Hematopoietic multipotent progenitor cell treated with erythropoietin and hydrocortisone succinate and interleukin-3 and kit ligand, for 6 days (in vitro differentiated cells): ENCODE results near the gene NEDD9.

Experiments used
- DNase-seq: peaks from one replicate; pipeline ENCODE4 v3.0.0-alpha.2; 2015

Gene NEDD9

DNA sequence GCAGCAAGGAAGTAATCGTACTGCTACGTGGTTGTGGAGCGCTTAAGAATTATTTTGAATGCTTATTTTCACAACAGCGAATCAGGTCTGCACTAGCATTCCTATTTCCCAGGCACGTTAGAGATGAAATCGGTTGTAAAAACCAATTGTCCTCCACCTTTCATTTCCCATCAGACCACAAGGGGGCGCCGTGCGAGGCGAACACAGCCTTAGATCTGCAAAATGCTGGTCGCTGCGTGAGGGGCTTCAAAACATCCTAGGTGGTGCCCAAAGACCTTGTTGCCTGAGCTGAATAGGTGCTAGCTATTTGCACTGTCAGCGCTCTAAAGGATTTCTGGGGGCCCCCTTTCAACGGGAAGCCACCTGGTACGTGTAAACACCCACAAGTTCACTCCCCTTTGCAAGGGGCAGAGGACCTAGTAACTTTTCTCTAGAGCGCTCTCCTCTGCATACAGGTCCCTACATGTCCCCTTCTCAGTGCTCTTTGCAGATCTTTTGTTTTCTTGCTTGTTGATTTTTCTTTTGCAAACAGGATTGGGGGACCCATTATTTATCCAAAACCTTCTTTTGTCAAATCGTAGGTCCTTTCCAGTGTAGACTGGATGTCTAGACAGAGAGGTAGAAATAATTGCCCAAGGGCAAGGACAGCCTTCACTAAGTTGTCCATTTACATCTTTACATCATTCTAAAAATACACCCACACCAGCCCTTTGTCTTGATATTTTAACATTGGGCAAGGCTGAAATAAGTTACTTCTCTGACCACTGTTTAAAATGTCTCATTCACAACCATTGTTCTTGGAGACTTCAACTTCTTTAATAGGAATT is 59.8 kb downstream of the NEDD9 start:
- peak; percentile 71 for DNase-seq

DNA sequence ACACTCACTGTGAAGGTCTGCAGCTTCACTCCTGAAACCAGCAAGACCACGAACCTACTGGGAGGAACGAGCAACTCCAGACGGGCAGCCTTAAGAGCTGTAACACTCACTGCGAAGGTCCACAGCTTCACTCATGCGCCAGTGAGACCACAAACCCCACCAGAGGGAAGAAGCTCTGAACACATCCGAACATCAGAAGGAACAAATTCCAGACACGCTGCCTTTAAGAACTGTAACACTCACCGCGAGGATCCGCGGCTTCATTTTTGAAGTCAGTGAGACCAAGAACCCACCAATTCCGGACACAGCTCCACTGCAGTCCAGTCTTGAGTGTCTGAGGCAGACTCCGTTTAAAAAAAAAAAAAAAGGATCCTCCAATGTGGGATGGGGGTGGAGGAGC is 60.5 kb downstream of the NEDD9 start:
- DNase-seq, result no peak

DNA sequence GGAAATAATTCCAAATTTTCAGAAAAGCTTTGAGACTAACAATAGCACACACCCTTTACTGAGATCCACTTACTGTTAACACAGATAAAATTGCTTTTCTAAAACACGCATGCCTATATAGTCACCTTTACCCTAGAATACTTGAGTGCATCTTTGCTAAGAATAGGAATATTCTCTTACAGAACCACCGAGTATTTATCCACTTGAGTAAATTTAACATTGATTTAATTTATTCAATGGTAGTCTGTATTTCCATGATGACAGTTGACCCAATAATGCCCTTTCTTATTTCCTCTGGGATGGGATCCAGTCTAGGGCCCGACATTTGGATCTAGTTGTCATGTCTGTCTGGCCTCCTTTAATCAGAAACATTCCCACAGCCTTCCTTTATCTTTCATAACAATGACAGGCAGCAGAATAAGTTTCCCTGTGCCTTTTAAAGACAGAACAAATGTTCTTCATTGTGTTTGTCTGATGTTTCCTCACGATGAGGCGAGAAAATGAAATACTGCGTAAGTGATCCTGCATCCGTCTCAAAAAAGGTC is 64.3 kb downstream of the NEDD9 start:
- no peak for DNase-seq

DNA sequence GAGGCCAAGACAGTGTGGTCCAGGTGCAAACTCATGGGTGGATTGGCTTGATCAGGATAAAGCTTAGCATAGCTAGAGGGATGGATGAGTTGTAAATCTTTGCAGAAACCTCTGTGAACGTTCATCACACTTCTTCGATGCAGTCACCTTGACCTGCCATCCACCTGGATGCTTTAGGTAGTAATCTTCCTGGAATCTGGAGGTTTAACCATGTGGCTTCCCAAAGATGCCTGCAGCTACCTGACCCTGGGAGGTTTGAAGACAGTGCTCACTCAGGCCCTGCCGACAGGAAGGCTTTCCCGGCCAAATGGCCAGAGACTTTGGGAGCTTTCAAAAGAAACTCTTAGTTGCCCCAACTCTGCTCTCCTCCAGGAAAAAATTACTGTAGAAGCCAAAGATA is 65.5 kb downstream of the NEDD9 start:
- no peak for DNase-seq

DNA sequence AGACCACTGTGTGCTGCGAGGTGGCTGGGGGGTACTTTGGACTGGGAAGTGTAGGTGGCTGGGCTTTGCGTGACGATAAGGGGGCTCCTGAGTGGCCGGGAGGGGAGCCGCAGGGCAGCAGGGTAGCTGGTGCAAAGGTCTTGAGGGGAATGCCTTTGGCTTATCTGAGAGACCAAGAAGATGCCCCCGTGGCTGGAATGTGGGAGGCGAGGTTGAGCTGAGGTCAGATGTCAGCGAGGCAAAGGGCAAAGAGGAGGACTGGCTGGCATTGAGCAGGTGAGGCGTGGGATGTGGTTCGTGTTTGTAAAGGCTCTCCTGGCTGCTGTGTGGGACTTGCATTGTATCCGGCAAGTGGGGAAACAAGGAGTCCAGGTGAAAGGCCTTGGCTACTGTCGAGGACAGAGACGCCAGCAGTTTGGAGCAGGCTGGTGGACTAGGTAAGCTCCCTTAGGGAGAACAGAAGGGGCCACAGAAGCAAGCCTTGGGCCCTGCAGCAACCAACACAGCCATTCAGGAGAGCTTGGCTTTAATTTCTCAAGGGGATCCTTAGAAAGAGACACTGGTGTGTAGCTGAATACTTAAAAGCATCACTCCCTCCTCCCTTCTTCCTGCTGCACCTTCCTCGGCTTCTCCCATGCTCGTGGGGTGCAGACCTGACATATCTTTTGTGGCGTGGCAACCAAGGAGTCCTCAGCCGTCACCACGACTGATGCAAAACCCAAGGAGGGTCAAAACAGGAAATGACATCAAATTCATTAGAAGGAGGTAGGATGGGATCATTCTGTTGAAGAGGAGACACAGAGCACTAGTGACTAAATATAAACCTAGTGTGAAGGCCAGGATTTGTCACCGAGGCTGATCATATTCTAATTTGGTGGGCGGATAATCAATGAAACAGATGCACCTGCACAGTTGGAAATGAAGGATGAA is 67.5 kb downstream of the NEDD9 start:
- no peak for DNase-seq

DNA sequence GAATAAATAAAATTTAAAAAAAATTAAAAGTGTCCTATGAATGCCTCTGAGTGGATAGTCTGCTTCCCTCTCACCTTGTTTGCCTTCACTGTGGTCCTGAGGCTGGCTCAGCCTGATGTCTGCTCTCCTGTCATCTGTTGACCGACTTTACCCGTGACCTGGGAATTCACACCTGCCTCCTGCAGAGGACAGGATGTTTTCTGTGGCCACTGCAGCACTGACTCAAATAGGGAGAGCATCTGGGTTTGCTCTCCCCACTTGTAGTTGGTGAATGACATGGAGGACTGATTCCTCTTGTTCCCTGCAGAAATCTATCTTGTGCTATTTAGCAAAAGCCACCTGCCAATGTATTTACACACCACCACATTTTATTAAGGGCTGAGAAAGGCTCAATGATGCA is 68.5 kb downstream of the NEDD9 start:
- no peak for DNase-seq

DNA sequence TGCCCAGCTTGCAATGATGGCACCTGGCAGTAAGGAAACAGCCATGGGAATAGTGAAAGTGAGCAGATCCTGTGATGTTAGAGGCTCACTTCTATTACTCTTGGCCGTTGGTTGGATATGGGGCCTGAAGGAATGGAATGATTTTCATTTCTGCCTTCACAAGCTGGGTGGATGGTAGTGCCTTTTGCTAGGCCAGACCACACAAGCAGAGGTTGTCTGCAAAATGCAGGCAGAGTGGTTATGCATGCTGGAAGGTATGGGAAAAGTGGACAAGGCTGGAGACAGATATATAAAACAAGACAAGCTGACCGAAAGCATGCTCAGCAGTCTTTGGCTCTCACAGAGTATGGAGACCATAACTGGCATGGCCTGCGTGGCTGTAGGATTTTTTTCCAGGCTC is 70.2 kb downstream of the NEDD9 start:
- DNase-seq, result no peak

DNA sequence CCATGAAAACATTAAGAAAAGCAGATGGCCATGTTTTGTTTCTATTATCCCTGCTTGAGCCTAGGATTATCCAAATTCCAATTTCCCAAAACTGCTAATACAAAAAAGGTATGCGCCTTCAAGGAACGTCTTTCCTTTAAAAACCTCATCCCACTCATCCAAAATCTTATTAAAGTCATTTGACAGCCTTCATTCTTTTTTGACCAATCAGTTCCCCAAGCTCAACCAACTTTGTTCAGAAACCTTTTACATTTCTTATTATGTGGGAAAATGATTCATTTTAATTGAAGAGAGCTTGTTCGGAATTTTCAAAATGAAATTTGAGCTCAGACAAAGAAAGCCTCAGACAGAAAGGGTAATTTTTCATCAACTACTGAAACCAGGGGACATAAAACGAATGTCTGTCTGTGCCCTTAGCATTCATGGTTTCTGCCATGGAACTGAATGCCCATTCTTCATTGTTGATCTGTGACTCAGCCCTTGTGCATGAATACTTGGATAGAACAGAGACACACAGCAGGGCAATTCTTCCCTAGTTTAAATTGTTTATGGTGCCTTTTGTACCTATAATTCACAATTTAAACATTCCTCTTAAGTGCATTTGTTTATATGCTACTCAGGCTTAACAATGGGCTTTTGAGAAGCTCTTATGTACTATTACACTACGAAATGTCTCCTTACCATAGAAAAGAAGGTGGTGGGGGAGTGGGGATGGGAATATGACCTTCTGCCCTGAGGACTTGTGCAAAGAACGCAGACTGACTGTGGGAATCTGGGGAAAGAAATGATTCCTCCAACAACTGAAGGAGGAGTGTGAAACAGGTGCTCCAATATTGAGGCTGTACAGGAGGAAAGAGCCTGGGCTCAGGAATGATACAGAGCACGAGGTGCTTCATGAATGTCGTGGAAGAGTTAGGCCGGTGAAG is 71.2 kb downstream of the NEDD9 start:
- no peak for DNase-seq

DNA sequence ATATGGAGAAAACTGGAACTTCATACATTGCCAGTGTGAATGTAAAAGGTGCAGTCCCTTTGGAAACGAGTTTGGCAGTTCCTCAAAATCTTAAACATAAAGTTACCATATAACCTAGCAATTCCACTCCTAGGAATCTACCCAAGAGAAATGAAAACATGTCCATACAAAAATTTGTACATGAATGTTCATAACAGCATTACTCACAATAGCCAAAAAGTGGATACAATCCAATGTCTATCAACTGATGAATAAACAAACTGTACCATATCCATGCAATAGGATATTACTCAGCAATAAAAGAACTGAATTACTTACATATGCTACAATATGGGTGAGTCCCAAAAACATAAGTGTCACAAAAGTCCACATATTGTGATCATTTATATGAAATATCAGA is 72.3 kb downstream of the NEDD9 start:
- no peak for DNase-seq

DNA sequence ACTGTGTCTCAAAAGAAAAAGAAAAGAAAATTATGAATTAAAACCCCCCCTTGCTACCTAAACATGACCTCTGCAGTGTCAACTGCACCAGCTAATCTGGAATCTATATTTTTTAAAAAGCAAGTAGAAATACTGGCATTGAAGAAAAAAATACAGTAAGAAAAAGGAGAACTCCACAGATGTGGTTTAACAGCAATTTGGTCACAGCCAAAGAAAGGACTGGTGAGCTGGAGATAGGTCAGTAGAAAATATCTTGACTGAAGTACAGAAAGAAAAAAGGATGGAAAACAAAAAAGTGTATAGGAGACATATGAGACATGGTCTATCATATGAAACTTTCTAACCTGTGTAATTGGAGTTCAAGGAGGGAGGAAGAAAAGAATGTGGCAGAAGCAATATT is 76.9 kb downstream of the NEDD9 start:
- no peak for DNase-seq

DNA sequence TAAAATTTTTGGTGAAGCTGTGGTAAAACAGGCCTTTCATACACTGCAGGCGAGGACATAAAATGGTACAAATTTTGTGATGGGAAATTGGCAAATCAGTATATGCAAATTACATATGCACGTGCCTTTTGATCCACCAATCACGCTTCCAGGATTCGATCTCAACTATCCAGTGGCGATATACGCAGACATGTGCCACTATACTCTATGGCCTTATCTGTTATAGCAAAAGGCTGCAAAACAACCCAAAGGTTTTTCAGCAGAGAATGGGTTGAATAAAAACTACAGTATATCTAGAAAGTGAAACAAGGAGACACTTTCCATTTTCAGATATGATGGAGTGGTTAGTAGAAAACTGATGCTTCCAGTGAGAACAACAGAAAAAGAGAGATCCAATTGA is 79.0 kb downstream of the NEDD9 start:
- no peak for DNase-seq

DNA sequence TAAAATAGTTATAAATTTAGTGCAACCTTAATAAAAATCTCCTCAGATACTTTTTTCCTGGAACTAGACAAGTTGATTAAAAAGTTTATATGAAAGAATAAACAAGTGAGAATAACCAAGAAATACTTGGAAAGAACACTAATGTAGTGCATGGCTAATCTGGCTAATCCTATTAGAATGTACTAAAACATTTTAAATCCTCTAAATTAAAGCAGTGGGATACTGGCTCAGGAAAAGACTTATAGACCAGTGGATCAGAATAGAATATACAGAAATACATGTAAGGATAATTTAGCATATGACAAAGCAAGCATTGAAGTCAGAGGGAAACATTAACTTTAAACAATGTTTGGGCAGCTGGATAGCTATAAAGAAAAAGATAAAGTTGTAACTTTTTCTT is 79.9 kb downstream of the NEDD9 start:
- DNase-seq, result no peak

DNA sequence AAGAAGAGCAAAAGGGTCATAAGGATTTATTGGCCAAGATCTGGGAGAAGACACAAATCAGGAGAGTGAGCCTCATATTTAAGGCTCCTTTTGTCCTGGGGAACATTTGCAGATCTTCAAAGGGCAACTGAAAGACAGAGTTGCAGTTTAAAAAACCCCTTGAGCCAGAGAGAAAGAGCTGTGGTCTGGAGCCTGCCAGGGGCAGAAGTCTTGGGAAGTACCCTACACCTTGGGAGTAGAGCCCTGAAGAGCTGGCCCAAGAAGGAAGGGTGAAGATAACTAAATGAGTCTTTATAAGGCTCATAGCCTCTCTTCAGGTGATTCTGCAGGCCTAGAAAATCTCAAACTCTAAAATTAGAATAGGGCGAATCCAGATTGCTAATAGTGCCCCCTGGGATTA is 81.0 kb downstream of the NEDD9 start:
- DNase-seq, result no peak

DNA sequence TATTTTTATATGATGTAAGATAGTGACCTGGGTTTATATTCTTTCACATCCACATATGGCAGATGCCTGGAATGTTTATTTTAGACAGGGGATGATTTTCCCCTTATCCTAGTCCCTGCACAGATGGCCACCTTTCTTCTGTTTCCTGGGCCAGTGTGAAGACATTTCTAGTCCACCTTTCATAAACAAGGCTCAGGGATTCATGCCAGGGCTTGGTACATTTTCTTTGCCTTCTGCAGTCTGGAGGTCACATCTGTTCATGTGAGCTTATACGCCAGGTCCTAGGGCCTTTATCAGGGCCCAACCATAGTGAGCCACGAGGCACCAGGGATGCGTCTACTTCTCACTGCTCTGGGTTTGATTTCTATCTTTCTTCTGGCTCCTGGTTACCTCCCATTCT is 82.9 kb downstream of the NEDD9 start:
- DNase-seq, result no peak

DNA sequence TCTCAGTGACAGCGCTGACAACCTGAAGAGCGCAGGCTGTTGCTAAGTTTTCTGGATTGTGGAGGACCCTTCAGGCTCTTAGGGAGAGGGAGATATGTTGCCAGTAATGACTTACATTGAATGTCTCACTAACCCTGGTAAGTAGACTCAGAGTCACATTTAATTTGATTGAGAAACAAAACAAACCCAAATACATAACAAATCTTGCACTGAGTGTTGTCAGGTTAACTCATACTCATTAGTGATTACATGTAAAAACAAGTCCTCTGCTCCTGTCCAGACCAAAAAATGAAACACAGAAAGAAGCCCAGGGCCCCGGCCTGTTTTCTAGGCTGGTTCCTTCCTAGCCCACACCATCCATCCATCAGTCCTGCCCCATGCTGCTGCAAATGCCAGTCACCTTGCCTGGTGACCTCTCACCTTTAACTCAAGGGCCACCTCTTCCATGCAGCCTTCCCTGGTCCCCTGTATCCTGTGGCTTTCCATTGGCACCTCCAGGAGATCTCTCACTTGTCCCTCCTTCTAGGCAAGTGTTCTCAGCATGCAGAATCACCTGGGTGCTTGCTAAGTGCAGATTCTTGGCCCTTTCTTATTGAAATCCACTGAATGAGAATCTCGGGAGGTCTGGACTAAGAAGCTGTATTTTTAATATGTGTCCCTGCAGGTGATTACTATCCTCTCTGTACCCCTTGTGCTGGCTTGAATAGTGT is 86.2 kb downstream of the NEDD9 start:
- no peak for DNase-seq

DNA sequence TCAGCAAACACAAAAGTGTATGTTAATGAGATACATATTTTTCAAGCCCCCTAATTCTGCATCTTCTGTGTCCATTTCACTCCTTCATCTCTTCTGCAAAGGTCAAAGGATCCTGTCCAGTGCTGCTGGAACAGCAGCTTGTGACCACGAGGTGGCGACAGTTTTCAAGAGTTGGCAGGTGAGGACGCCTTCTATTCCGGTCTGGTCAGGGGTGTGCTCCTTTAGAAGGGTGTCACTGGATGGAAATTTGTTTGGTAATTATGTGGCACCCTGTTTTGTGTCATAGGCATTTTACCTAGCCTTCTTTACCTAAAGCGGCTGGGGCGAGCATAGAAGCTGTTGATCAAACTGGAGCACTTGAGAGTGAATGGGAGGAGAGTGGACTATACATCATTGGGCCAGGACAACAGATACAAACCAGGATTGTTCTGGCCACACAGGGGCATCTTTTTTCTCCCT is 88.0 kb downstream of the NEDD9 start:
- peak; percentile 85 for DNase-seq

DNA sequence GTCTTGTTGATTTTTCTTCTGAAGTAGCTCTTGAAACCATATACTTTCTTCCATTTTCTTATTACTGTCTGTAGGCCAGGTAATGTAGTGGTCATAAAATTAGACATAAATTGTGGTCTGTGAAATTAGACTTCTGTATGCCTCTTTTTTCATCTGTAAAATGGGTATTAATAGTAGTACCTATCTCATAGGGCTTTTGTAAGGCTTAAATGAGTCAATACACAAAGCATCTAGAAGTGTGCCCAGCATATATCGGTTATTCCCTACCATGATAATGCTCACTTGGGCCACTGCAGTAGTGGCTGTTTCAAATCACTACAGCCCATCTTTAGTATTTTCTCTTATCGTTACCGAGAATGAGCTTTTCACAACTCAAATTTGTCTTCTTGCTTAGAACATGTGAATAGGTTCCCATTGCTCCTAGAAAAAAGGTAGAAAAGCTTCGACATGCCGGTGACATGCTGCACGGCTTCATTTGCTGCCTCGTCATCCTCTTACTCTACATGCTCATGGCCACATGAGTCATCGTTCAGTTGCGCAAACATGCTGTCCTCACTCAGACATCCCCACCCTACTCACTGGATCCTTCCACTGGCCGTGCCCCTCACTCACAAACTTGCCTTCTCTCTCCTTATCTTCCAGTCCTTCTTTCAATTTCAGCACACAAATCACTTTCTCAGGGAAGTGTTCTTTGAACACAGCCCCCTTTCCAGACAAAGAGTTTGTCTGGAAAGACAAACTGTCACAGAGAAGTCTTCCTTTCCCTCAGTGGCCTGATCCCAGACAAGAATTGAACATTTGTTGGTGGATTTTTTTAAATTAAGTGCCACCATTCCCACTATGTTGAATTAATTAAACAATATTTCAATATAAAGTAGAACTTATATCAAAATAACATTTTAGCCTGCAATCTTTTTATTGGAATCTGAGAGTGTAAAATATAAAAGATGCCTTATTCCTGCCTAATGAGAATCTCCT is 88.8 kb downstream of the NEDD9 start:
- peak; percentile 64 for DNase-seq

DNA sequence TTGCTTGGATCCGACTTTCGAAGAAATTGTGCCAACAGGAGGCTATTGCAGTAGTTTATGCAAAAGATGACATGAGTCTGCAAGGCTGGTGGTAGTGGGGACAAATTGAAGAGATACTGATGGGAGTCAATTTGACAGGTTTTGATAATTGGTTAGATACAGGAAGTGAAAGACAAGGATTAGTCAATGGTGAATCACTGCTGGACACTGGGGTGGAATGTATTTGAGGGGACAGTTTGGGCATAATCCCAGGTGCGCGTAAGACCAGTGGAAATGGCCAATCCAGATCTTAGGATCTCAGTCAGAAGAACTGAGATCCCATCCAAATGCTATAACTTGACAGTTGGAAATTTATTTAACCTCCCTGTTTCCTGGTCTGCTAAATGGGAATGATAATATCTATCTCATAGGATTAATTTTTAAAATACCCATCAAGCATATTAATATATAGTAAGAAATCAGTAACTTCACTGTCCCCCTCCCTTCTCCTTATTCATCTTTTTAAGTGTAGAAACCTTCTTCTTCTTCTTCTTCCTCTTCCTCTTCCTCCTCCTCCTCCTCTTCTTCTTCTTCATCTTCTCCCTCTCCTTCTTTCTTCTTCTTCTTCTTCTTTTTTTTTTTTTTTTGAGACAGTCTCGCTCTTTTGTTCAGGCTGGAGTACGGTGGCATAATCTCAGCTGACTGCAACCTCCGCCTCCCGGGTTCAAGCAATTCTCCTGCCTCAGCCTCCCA is 90.0 kb downstream of the NEDD9 start:
- DNase-seq, result no peak

DNA sequence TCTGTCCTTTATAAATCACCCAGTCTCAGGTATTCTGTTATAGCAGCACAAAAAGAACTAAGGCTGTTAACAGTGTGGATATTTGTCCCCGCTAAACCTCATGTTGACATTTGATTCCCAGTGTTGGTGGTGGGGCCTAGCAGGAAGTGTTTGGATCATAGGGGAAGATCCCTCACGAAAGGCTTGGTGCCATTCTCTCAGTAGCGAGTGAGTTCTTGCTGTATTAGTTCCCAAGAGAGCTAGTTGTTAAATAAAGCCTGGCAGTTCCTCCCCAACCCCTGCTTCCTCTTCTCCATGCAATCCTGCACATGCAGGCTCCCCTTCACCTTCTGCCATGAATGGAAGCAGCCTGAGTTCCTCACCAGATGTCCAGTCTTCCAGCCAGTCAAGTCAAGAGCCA is 91.2 kb downstream of the NEDD9 start:
- DNase-seq, result no peak

DNA sequence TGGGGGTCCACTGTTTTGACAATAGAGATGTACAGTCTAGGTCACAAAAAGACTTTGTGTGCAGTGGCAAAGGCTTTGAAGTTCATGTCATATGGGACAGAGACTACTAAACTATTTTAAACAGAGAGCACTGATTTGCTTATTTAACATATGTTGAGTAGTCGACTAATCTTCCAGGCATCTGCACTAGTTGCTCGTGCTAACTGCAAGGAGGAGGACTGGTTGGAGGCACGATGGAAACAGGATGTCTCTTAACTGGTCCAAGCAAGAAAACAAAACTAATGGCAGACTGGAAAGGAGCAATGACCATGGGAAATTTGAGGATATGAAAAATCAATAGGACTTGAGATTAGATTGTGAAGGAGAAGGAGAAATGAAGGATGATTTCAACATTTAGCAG is 92.4 kb downstream of the NEDD9 start:
- DNase-seq, result no peak
